ENCODE measurements around the gene ADAM17.
"Not testable (repeated sequence)": the region's sequence is repeated elsewhere in the genome, so short reads cannot be mapped to it uniquely, and the experiment has no call there.

The ADAM17 gene

DNA sequence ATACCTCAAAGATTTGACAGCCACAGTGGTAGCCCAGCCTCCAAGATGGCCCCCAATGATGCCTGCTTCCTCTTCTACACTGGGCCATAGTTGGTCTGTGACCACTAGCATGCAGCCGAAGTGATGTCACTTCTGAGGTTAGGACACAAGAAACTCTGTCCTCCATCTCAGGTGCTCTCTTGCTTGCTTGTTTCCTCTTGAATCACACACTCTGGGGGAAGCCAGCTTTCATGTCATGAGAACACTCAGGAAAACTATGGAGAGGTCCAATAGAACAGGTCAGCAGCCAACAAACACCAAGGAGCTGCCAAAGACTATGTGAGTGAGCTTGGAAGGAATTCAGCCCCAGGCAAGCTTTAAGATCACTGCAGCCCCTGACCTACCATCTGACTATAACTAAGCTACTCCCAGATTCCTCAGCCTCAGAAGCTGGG lies 3.3 kb upstream of the ADAM17 start:
- no peak for DNase-seq (ENCODE audit: extremely low read depth, insufficient read length)
- no peaks in the 10 kb centered on the region for H3K36me3 ChIP-seq (ENCODE audit: control insufficient read depth, insufficient read depth, low read length)
- H3K4me3 ChIP-seq (replicated peaks; ENCODE audit: low read depth, low read length) = no peak overlapping the region
- no peak for TF ChIP-seq CTCF (IDR thresholded peaks at IDR 0.05; ENCODE audit: insufficient read depth, low read length, poor library complexity, severe bottlenecking)
- no peaks in the 10 kb centered on the region for H3K27me3 ChIP-seq (replicated peaks; ENCODE audit: control insufficient read depth, insufficient read depth, low read length)

GRCh38 chr2:9556121-9556743 lies 602 bp upstream of the ADAM17 start:
- peak overlapping the region; percentile 98 for H3K4me3 ChIP-seq (replicated peaks; ENCODE audit: low read depth, low read length)

GRCh38 chr2:9554921-9555296 lies 721 bp downstream of the ADAM17 start:
- DNase-seq (ENCODE audit: extremely low read depth, insufficient read length) = no peak
- Histone ChIP-seq H3K36me3 (ENCODE audit: control insufficient read depth, insufficient read depth, low read length) (no peaks in the 10 kb centered on the region), H3K4me3 (replicated peaks; ENCODE audit: low read depth, low read length) (peak overlapping the region; percentile 98), H3K27me3 (replicated peaks; ENCODE audit: control insufficient read depth, insufficient read depth, low read length) (no peaks in the 10 kb centered on the region)
- no peak for TF ChIP-seq CTCF (IDR thresholded peaks at IDR 0.05; ENCODE audit: insufficient read depth, low read length, poor library complexity, severe bottlenecking)

More at GRCh38 chr2:9556121-9556743, 602 bp upstream of the ADAM17 start:
- Histone ChIP-seq H3K36me3 (ENCODE audit: control insufficient read depth, insufficient read depth, low read length) (no peaks in the 10 kb centered on the region), H3K27me3 (replicated peaks; ENCODE audit: control insufficient read depth, insufficient read depth, low read length) (no peaks in the 10 kb centered on the region)
- no peak for DNase-seq (ENCODE audit: extremely low read depth, insufficient read length)
- TF ChIP-seq CTCF (IDR thresholded peaks at IDR 0.05; ENCODE audit: insufficient read depth, low read length, poor library complexity, severe bottlenecking) = no peak

DNA sequence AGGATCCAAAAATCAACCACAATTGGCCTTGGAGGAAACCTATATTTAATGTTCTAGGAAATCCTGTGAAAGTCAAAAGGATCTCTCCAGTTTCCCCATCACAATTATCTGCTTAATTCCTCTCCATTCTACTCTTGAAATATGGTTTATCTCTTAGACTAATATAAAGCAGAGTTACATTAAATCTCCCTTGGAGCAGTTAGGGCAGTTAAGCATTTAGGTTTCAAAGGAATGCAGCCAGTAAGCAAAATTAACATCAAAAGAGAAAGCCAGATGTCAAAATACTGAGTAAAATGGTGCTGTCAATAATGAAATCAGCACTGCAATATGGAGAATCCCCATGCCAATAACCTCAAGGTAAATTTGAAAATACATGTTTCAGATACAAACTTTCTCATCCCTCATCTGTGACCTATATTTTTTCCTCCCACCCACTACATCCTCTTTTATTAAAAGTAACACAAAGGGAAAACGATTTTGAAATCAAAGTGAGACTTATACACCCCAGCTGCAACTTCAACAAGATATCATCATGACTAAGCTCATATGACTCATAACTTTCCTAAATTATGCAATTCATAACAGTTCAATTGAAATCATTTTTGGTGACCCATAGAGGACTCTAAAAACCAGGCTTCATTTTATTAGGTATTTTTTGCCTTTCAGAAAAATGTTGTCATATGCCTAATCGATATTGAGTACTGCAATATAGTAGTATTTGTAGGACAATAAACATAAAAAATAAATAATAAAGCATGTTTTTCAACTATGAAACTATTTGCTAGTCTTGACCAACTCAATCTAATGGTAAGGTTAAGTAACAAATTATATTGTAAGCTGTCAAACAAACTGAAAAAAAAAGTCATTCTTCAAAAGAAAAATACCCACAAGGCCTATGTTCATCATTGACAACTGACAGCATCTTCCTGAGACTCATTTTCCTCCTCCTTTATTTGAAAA lies 3.1 kb downstream of the ADAM17 start:
- Histone ChIP-seq H3K36me3 (ENCODE audit: control insufficient read depth, insufficient read depth, low read length) (no peaks in the 10 kb centered on the region), H3K4me3 (replicated peaks; ENCODE audit: low read depth, low read length) (peak overlapping the region; percentile 29), H3K27me3 (replicated peaks; ENCODE audit: control insufficient read depth, insufficient read depth, low read length) (no peaks in the 10 kb centered on the region)
- DNase-seq (ENCODE audit: extremely low read depth, insufficient read length) = no peak
- TF ChIP-seq CTCF (IDR thresholded peaks at IDR 0.05; ENCODE audit: insufficient read depth, low read length, poor library complexity, severe bottlenecking) = no peak

DNA sequence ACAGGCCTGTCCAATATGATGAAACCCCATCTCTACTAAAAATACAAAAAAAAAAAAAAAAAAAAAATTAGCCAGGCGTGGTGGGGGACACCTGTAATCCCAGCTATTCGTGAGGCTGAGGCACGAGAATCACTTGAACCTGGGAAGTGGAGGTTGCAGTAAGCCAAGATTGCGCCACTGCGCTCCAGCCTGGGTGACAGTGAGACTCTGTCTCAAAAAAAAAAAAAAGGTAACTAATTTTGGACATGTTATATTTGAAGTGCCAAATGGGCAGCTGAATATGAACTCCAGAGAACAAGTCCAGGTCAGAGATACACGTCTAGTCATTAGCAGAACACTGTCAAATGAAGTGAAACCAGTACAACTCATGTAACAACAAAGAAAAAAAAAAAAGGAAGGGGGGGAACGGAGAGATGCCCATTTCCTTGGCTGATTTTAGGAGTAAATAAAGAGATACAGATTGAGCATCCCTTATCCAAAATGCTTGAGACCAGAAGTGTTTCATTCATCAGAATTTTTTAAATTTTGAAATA lies 4.7 kb downstream of the ADAM17 start:
- H3K4me3 ChIP-seq (replicated peaks; ENCODE audit: low read depth, low read length) = peak overlapping the region; percentile 14
- not testable (repeated sequence) for H3K27me3 ChIP-seq (replicated peaks; ENCODE audit: control insufficient read depth, insufficient read depth, low read length); H3K36me3 ChIP-seq (ENCODE audit: control insufficient read depth, insufficient read depth, low read length)
- DNase-seq (ENCODE audit: extremely low read depth, insufficient read length) = peak; percentile 59

- no peak for TF ChIP-seq CTCF (IDR thresholded peaks at IDR 0.05; ENCODE audit: insufficient read depth, low read length, poor library complexity, severe bottlenecking)
- no peaks in the 10 kb centered on the region for H3K36me3 ChIP-seq (ENCODE audit: control insufficient read depth, insufficient read depth, low read length)
- DNase-seq (ENCODE audit: extremely low read depth, insufficient read length) = no peak
- H3K27me3 ChIP-seq (replicated peaks; ENCODE audit: control insufficient read depth, insufficient read depth, low read length) = no peaks in the 10 kb centered on the region
- H3K4me3 ChIP-seq (replicated peaks; ENCODE audit: low read depth, low read length) = no peak overlapping the region; the same call in 1 of the 2 replicates
Measured at GRCh38 chr2:9549420-9549819, 6.2 kb downstream of the ADAM17 start.

Measured in GM06990 (cell line).